ENCODE results near the gene TPST1. TPM values are rescaled to one million over a fixed set of nuclear protein-coding genes. Genes with fewer than 3 reads are reported as not detected.
"Not testable (repeated sequence)": the region's sequence is repeated elsewhere in the genome, so short reads cannot be mapped to it uniquely, and the experiment has no call there.

Gene TPST1
- total RNA-seq, 1 experiment from 2014 or later = 14.9 TPM

DNA sequence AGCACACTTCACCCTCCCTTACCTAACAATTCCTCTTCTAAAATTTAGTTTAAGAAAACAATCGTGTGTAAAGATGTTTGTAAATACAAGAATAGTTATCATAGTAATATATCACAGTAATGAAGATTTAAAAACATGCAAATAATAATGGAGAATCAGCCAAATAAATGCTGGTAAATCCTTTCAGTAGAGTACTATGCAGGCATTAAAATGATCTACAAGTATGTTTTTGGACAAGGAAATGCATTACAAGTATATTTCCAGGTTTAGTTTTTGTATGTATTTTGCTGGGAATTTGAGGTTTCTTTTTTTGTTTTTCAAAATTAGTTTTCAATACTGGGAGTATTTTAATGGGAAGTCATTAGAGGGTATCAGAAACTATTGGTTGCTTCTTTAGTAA lies 22.7 kb downstream of the TPST1 start:
- CTCF ChIA-PET = no interaction called here
- H3K9me2 ChIP-seq (ENCODE audit: insufficient read depth) = no peaks in the 10 kb centered on the region
- H3K4me2 ChIP-seq = no peak overlapping the region
- H4K20me1 ChIP-seq (ENCODE audit: insufficient read depth) = no peaks in the 10 kb centered on the region
- intact Hi-C loops (cut with micrococcal nuclease; ENCODE audit: unreplicated experiment) = no loop called here
- no peaks in the 10 kb centered on the region for H3K4me1 ChIP-seq (replicated peaks; ENCODE audit: insufficient read depth)
- no peaks in the 10 kb centered on the region for H3K9me3 ChIP-seq (ENCODE audit: insufficient read depth, low read depth)
- H3K79me2 ChIP-seq (ENCODE audit: low read depth) = no peaks in the 10 kb centered on the region
- H3K27me3 ChIP-seq (ENCODE audit: insufficient read depth, low read depth) = no peaks in the 10 kb centered on the region
- H3K27ac ChIP-seq = no peak overlapping the region
- no peaks in the 10 kb centered on the region for H3F3A ChIP-seq (ENCODE audit: insufficient read depth, low read depth)
- H3K4me3 ChIP-seq = no peak overlapping the region
- BruUV-seq (replicated peaks) = no TSS peak
- H3K36me3 ChIP-seq (ENCODE audit: low read depth) = no peaks in the 10 kb centered on the region
- no peak for DNase-seq
- no peak overlapping the region for H2AFZ ChIP-seq
- POLR2A ChIA-PET (ENCODE audit: unreplicated experiment) = no interaction called here
- TF ChIP-seq CTCF (conservative IDR thresholded peaks at IDR 0.05) (no peak), EZH2 (IDR thresholded peaks at IDR 0.05; ENCODE audit: low read depth) (no peak)

GRCh38 chr7:66231326-66232216 lies 26.4 kb downstream of the TPST1 start:
- CTCF ChIA-PET; intact Hi-C loops (cut with micrococcal nuclease; ENCODE audit: unreplicated experiment): not testable (repeated sequence)

GRCh38 chr7:66233638-66234037 lies 28.5 kb downstream of the TPST1 start:
- ChIA-PET CTCF (no interaction called here), POLR2A (ENCODE audit: unreplicated experiment) (no interaction called here)
- no peaks in the 10 kb centered on the region for H3K36me3 ChIP-seq (ENCODE audit: low read depth)
- no peaks in the 10 kb centered on the region for H3F3A ChIP-seq (ENCODE audit: insufficient read depth, low read depth)
- H3K9me3 ChIP-seq (ENCODE audit: insufficient read depth, low read depth) = no peaks in the 10 kb centered on the region
- no peaks in the 10 kb centered on the region for H3K27me3 ChIP-seq (ENCODE audit: insufficient read depth, low read depth)
- no peak for TF ChIP-seq CTCF (conservative IDR thresholded peaks at IDR 0.05)
- TF ChIP-seq EZH2 (IDR thresholded peaks at IDR 0.05; ENCODE audit: low read depth) = no peak
- no TSS peak for BruUV-seq (replicated peaks)
- H3K79me2 ChIP-seq (ENCODE audit: low read depth) = no peaks in the 10 kb centered on the region
- H3K4me1 ChIP-seq (replicated peaks; ENCODE audit: insufficient read depth) = no peaks in the 10 kb centered on the region
- no peak overlapping the region for H3K4me3 ChIP-seq
- no peak overlapping the region for H3K4me2 ChIP-seq
- no peak overlapping the region for H3K27ac ChIP-seq
- H2AFZ ChIP-seq = no peak overlapping the region
- intact Hi-C loops (cut with micrococcal nuclease; ENCODE audit: unreplicated experiment) = no loop called here
- DNase-seq = no peak
- no peaks in the 10 kb centered on the region for H3K9me2 ChIP-seq (ENCODE audit: insufficient read depth)
- no peaks in the 10 kb centered on the region for H4K20me1 ChIP-seq (ENCODE audit: insufficient read depth)

More at GRCh38 chr7:66231326-66232216, 26.4 kb downstream of the TPST1 start:
- H3F3A ChIP-seq (ENCODE audit: insufficient read depth, low read depth); H3K79me2 ChIP-seq (ENCODE audit: low read depth); H3K27me3 ChIP-seq (ENCODE audit: insufficient read depth, low read depth); H4K20me1 ChIP-seq (ENCODE audit: insufficient read depth); H3K27ac ChIP-seq; H3K36me3 ChIP-seq (ENCODE audit: low read depth); BruUV-seq (replicated peaks); H3K9me3 ChIP-seq (ENCODE audit: insufficient read depth, low read depth); DNase-seq; H3K4me2 ChIP-seq; H3K4me1 ChIP-seq (replicated peaks; ENCODE audit: insufficient read depth); POLR2A ChIA-PET (ENCODE audit: unreplicated experiment); H3K4me3 ChIP-seq; H3K9me2 ChIP-seq (ENCODE audit: insufficient read depth); H2AFZ ChIP-seq: not testable (repeated sequence)

All from PC-9 (cell line).